NCI-H1694 treated with DMSO at 0.1 percent for 48 hours (cell line): ENCODE data around the gene LRRC4C.

ENCODE experiments used
- DNase-seq: peaks from one replicate; lab custom pipeline; 2025; lab: John Stamatoyannopoulos, UW

LRRC4C gene

GRCh38 chr11:41250408-41250935 lies 209.0 kb downstream of the LRRC4C start:
- DNase-seq, result no peak

DNA sequence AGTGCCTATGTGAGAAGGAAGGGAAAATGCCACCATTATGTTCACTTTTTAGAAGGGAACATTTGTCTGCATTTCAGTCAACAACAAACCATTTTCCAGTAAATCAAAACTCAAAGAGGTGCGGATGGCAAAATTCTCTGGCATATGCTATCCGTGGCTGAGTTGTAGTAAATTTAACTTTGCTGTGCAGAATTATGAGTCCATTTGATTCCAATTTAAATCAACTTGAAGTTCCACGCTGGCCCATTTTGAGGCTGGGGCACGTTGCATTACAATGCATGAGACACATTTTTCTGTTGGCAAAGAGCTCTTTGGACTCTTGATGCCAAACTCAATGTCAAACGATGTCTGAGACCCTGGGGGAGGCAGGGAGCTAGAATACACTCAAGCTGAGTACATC lies 211.8 kb downstream of the LRRC4C start:
- no peak for DNase-seq

- no peak for DNase-seq
These were observed 213.1 kb downstream of the LRRC4C start for GRCh38 chr11:41246399-41246745.

DNA sequence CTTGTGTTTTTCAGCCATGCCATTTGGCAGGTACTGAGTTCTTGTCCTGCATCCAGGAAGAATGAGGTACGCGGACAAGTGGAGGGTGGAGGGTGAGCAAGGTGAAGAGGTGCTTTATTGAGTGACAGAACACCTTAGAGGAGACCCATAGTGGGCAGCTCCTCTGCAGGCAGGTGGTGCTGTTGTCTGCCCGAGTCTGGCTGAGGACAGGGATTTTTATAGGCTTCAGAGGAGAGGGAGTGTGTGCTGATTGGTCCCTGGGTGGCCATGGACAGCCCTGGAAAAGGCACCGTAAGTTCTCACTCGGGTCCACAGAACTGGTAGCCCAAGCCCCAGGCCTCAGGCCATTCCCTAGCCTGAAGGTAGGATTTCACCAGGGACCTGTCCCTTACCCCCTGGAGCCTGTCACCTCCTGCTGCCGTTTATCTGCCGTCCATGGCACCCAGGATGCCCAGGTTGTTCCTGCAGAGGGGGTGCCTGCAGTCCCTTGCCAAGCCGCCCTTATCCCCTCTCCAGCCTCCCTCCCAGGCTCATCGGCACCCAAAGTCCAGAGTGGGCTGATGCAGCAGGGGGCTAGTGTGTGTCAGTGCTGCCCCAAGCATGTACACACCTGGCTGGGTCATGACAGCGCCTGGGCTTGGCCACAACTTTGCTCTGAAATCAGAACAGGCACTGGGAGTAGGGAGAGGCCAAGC lies 213.6 kb downstream of the LRRC4C start:
- DNase-seq, result no peak

DNA sequence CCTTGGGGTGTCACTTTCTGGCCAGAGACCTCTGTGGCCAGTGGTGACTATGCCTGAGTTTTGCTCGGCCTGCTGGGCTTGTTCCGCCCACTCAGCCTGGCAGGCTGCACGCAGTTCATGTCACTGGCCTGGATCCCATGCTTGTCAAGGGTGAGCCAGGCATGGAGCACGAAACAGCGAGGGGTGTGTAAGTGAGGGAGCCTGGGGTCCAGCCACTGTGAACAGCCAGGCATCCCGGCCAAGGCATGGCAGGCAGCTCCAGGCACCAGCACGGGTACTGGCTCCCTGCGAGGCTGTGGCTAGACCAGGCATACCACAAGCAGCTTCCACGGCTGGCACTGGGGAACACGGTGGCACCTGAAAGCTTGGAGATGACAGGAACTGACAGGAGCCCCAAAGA lies 214.3 kb downstream of the LRRC4C start:
- no peak for DNase-seq

- DNase-seq, result no peak
These were observed 222.1 kb downstream of the LRRC4C start for GRCh38 chr11:41237382-41237781.

GRCh38 chr11:41235668-41236067 lies 223.8 kb downstream of the LRRC4C start:
- no peak for DNase-seq

DNA sequence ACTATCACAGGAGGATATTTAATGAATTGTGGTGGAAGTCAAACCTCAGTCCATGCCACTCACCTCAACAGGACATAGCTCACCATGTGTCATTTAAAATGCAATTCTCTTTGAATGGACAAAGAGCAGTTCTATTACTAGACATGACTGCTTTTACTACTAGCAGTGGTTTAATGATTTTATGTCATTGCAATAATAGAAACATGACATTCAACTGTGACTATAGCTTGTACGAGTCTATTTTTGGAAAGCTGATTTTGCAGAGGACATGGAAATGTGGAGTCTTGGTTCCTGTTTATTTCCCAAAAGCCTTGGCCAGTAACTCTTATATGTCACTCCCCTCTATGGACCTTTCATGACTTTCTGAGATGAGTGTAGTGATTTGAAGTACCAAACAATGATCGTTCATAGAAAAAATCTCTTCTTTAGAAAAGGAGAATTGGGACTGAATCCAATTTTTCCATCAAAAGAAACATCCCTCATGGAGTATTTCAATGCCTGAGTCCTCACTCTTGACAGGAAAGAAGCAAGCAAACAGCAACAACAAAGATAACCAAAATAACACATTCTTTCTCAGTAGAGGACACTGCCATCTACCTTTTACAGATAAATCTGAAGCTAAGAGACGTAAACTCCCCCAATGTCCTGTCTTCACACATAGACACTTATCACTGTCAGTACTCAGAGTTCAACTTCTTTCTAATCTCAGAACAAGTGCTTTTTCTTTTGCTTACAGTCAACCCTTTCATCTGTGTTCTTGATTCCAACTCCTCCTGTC lies 233.4 kb downstream of the LRRC4C start:
- no peak for DNase-seq

DNA sequence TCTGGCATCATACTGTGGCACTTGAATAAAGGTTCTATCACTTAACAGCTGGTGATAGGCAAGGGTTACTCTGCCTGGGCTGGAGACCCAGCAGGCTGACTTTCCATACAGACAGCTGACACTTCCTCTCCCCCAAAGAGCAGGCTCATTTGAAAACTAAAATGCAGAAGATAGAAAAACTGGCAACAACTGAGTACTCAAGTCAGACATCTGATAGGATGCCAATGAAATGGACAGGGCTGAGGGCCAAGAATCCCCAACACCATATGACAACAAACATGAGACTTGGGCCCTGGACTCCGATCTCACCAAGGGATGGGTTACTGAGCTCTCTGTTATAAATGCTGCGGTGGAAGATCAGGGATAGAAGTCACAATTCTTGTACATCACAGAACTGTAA lies 237.2 kb downstream of the LRRC4C start:
- DNase-seq, result no peak

DNA sequence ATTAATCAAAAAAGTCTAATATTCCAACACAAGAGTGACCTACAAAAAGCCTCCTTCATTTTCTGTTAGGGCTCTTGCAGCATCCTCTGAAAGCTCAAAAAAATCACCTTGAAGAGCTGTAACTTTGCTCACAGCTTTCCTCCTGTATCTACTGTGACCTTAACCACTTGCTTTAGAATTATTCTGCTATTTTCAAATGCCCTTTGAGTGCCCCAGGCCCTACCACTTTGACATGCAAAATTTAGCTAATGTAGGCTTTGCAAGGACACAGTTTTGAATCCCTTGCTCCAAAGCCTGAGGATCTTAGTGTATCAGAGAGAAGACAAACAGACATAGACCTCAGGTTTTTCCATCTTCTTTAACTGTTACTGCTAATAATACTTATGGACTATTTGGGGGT lies 253.1 kb downstream of the LRRC4C start:
- DNase-seq, result no peak

- no peak for DNase-seq
These were observed 258.3 kb downstream of the LRRC4C start for GRCh38 chr11:41201156-41201555.

GRCh38 chr11:41190437-41191082 lies 268.9 kb downstream of the LRRC4C start:
- DNase-seq, result no peak

GRCh38 chr11:41189701-41190436 lies 269.6 kb downstream of the LRRC4C start:
- DNase-seq, result no peak

GRCh38 chr11:41177791-41178190 lies 281.7 kb downstream of the LRRC4C start:
- DNase-seq, result no peak

DNA sequence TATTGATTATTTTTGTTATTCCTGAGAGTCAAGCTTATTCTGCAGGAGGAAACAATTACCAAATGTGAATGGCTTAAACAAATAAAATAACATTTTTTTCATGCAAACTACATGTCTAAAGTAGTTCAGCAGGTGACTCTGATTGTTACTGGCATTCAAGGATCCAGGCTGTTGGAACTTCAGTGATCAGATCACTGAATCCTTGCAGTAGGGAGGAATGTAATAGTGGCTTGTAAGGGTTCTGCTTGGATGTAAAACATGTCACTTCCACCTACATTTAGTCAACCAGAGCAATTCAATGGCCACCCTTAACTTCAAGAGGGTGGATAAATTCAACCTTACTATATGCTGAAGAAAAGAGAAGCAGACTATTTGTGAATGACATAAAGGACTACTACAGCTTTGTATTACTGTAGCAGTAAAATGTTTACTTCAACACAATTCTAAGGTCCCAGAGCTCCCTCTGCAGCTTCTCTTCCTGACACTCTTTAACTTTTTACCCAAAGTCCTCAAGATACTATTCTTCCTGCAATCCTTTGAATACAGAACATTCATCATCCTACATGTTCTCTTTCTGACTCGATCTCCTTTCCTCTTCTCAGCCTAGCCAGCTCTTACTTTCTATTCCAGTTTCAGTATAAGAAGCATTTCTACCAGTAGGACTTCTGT lies 284.0 kb downstream of the LRRC4C start:
- no peak for DNase-seq

- DNase-seq, result no peak
These were observed 313.1 kb downstream of the LRRC4C start for GRCh38 chr11:41146326-41146725.

DNA sequence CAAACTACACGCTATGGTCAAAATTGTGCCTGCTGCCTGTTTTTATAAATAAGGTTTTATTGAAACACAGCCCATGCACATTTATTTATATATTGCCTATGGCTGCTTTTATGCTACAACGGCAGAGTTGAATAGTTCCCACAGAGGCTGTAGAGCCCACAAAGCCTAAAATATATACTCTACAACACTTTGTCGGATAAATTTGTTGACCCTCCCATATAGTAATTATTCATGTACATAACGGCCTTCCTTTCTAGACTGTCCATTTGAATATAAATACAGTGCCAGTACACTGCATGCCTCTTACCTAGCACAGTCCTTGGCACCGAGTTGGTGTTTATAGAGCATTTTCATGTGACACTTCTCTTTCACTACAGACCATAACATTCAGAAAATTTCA lies 314.0 kb downstream of the LRRC4C start:
- no peak for DNase-seq

DNA sequence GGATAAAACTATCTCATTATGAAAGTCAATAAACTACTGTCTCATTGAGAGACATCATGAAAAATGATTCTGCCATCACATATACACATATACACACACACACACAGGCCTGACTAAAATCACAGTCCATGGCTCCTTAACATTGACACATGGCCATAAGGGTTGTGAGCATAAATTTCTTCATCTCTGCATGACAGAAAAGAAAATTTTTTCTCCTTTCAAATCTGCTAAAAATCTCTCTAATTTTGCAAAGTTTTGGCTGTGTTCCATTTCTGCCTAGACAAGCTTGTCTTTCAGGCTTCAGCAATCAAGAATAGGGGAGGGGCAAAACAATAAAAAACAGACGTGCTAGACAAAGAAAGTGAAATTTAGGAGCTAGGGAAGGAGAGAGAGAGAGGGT lies 324.5 kb downstream of the LRRC4C start:
- DNase-seq, result no peak

DNA sequence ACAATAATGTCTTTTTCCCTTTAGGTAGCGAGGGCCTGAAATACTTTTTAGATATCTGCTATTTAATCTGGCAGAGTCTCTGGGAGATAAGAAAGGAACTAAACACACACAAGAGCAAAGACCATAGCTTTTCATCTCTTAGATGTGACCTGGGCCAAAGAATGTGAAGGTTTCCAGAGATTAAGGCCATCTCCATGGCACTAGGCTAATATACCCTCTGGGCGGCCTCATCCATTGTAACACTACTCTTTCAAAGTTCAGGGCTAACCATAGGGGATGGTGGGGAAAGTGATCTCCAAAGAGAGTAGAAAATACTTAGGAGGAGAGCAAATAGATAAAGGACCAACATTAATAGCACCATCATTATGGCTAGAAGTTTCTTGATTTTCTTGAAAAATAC lies 326.4 kb downstream of the LRRC4C start:
- DNase-seq, result no peak

DNA sequence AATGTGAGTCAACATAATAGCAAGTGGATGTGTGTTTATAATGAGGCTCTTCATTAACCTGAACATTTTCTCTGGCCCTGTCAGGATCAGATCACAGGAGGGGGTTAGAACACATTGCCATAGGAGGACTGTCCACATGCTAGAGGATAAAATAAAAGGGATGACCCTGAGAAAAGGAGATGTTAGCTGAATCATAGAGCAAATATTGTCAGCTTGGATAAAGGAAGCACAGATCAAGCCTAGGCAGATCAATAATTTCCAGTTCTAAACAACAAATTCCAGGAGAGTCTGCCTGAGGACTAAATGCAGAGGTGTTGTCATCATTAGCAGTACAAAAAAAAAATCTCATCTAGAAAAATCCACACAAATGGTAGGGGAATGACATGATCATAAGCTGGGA lies 337.9 kb downstream of the LRRC4C start:
- no peak for DNase-seq

DNA sequence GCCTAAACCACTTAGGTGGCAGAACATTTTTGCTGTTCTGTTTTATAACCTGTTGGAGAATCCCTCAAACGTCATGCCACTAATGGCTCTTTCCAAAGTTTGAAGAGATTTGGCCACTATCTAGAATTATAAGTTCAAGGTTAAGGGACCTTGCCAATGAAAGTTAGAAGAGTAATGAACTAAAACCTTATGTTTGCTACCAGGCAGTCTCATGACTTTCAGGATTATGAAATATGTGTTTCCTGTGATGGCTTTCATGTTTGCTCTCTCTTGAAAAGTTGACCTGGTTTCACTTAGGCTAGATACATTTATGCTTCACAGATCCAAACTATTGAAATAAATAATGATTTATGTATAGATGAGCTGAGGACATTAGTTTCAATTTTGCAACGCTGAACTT lies 340.0 kb downstream of the LRRC4C start:
- no peak for DNase-seq

- no peak for DNase-seq
These were observed 340.9 kb downstream of the LRRC4C start for GRCh38 chr11:41118521-41118920.
